ENCODE measurements around the gene RFT1. TPM values are rescaled to one million over a fixed set of nuclear protein-coding genes. Genes with fewer than 3 reads are reported as not detected.

The RFT1 gene
- total RNA-seq, 1 donor from 2014 or later = 19.2 TPM

GRCh38 chr3:53080612-53081205 lies 49.5 kb downstream of the RFT1 start:
- Mint-ChIP-seq H3K9me3 (ENCODE audit: unreplicated experiment) (no peaks in the 10 kb centered on the region), H3K4me3 (ENCODE audit: unreplicated experiment) (no peak overlapping the region), H3K27ac (ENCODE audit: unreplicated experiment) (no peak overlapping the region), H3K27me3 (ENCODE audit: low read depth, unreplicated experiment) (peaks cover 12% of the 10 kb centered on the region), H3K4me1 (ENCODE audit: low read depth, unreplicated experiment) (no peaks in the 10 kb centered on the region), H3K36me3 (ENCODE audit: low read depth, unreplicated experiment) (peaks cover 3% of the 10 kb centered on the region)
- no peaks in the 10 kb centered on the region for H3K79me2 ChIP-seq (ENCODE audit: insufficient read depth, low read length)
- H3K4me1 ChIP-seq (ENCODE audit: insufficient read depth, low read length) = peaks cover 10% of the 10 kb centered on the region
- no peak for DNase-seq (ENCODE audit: low read depth)
- TF ChIP-seq EZH2 (IDR thresholded peaks at IDR 0.05; ENCODE audit: insufficient read depth, low read length) (no peak), CTCF (IDR thresholded peaks at IDR 0.05; ENCODE audit: insufficient read depth, low read depth, low read length) (no peak)
- no peak overlapping the region for H3K4me2 ChIP-seq (ENCODE audit: low read length)
- H3K9me3 ChIP-seq (ENCODE audit: insufficient read depth, low read depth, low read length) = no peaks in the 10 kb centered on the region
- H3K9ac ChIP-seq (ENCODE audit: low read length) = no peak overlapping the region
- no peaks in the 10 kb centered on the region for H3K36me3 ChIP-seq (ENCODE audit: insufficient read depth, low read length)
- no peak overlapping the region for H2AFZ ChIP-seq (ENCODE audit: low read depth, low read length)
- no peak for FAIRE-seq
- no peak overlapping the region for H3K27ac ChIP-seq (ENCODE audit: low read depth, low read length)
- no peaks in the 10 kb centered on the region for H4K20me1 ChIP-seq (ENCODE audit: insufficient read depth, low read length)
- H3K27me3 ChIP-seq (ENCODE audit: insufficient read depth, low read length) = no peaks in the 10 kb centered on the region
- H3K4me3 ChIP-seq (ENCODE audit: insufficient read depth, low read depth, low read length) = no peak overlapping the region

GRCh38 chr3:53079791-53080555 lies 50.3 kb downstream of the RFT1 start:
- Histone ChIP-seq H3K79me2 (ENCODE audit: insufficient read depth, low read length) (no peaks in the 10 kb centered on the region), H4K20me1 (ENCODE audit: insufficient read depth, low read length) (no peaks in the 10 kb centered on the region), H3K36me3 (ENCODE audit: insufficient read depth, low read length) (no peaks in the 10 kb centered on the region), H3K27ac (ENCODE audit: low read depth, low read length) (no peak overlapping the region), H3K4me2 (ENCODE audit: low read length) (no peak overlapping the region), H2AFZ (ENCODE audit: low read depth, low read length) (no peak overlapping the region), H3K27me3 (ENCODE audit: insufficient read depth, low read length) (no peaks in the 10 kb centered on the region), H3K4me3 (ENCODE audit: insufficient read depth, low read depth, low read length) (no peak overlapping the region), H3K9me3 (ENCODE audit: insufficient read depth, low read depth, low read length) (no peaks in the 10 kb centered on the region), H3K9ac (ENCODE audit: low read length) (no peak overlapping the region), H3K4me1 (ENCODE audit: insufficient read depth, low read length) (peaks cover 10% of the 10 kb centered on the region)
- FAIRE-seq (no peak), DNase-seq (ENCODE audit: low read depth) (no peak)
- Mint-ChIP-seq H3K27ac (ENCODE audit: unreplicated experiment) (no peak overlapping the region), H3K4me3 (ENCODE audit: unreplicated experiment) (no peak overlapping the region), H3K4me1 (ENCODE audit: low read depth, unreplicated experiment) (no peaks in the 10 kb centered on the region), H3K27me3 (ENCODE audit: low read depth, unreplicated experiment) (peaks cover 16% of the 10 kb centered on the region), H3K9me3 (ENCODE audit: unreplicated experiment) (no peaks in the 10 kb centered on the region), H3K36me3 (ENCODE audit: low read depth, unreplicated experiment) (peaks cover 3% of the 10 kb centered on the region)
- TF ChIP-seq EZH2 (IDR thresholded peaks at IDR 0.05; ENCODE audit: insufficient read depth, low read length) (no peak), CTCF (IDR thresholded peaks at IDR 0.05; ENCODE audit: insufficient read depth, low read depth, low read length) (no peak)

GRCh38 chr3:53079147-53079546 lies 51.1 kb downstream of the RFT1 start:
- Histone ChIP-seq H3K27me3 (ENCODE audit: insufficient read depth, low read length) (no peaks in the 10 kb centered on the region), H3K79me2 (ENCODE audit: insufficient read depth, low read length) (no peaks in the 10 kb centered on the region), H3K4me1 (ENCODE audit: insufficient read depth, low read length) (peaks cover 7% of the 10 kb centered on the region), H3K4me3 (ENCODE audit: insufficient read depth, low read depth, low read length) (no peak overlapping the region), H3K9ac (ENCODE audit: low read length) (no peak overlapping the region), H3K36me3 (ENCODE audit: insufficient read depth, low read length) (no peaks in the 10 kb centered on the region), H3K9me3 (ENCODE audit: insufficient read depth, low read depth, low read length) (no peaks in the 10 kb centered on the region), H3K4me2 (ENCODE audit: low read length) (no peak overlapping the region), H2AFZ (ENCODE audit: low read depth, low read length) (no peak overlapping the region), H4K20me1 (ENCODE audit: insufficient read depth, low read length) (no peaks in the 10 kb centered on the region), H3K27ac (ENCODE audit: low read depth, low read length) (no peak overlapping the region)
- H3K27ac Mint-ChIP-seq (ENCODE audit: unreplicated experiment) = peak overlapping the region; percentile 7
- peaks cover 23% of the 10 kb centered on the region for H3K27me3 Mint-ChIP-seq (ENCODE audit: low read depth, unreplicated experiment)
- no peaks in the 10 kb centered on the region for H3K4me1 Mint-ChIP-seq (ENCODE audit: low read depth, unreplicated experiment)
- no peak for DNase-seq (ENCODE audit: low read depth)
- no peak overlapping the region for H3K4me3 Mint-ChIP-seq (ENCODE audit: unreplicated experiment)
- TF ChIP-seq CTCF (IDR thresholded peaks at IDR 0.05; ENCODE audit: insufficient read depth, low read depth, low read length) (no peak), EZH2 (IDR thresholded peaks at IDR 0.05; ENCODE audit: insufficient read depth, low read length) (no peak)
- H3K9me3 Mint-ChIP-seq (ENCODE audit: unreplicated experiment) = no peaks in the 10 kb centered on the region
- H3K36me3 Mint-ChIP-seq (ENCODE audit: low read depth, unreplicated experiment) = peaks cover 3% of the 10 kb centered on the region
- FAIRE-seq = no peak
